T-helper 1 cell treated with Interleukin-12 subunit alpha and Interleukin-12 subunit beta and Interleukin-4 antibody, amounts not matched to agents 30 ng/mL and 1 ng/mL, for 36 hours (primary cell): ENCODE data around the gene LIMCH1. TPM values are rescaled to one million over a fixed set of nuclear protein-coding genes. Genes with fewer than 3 reads are reported as not detected.
"Not testable (repeated sequence)": the region's sequence is repeated elsewhere in the genome, so short reads cannot be mapped to it uniquely, and the experiment has no call there.

ENCODE experiments used
- intact Hi-C: fragments of 100-400 bp; cut with micrococcal nuclease; formaldehyde crosslinking; loops from one replicate; pipeline ENCODE4 v1.15.1; 2024
- total RNA-seq: library from RNA; stranded (reverse); gene quantifications from 2 replicates; pipeline ENCODE4 v1.2.3, GENCODE V29; 2022

Gene LIMCH1
- total RNA-seq, 1 donor from 2014 or later, result not detected

DNA sequence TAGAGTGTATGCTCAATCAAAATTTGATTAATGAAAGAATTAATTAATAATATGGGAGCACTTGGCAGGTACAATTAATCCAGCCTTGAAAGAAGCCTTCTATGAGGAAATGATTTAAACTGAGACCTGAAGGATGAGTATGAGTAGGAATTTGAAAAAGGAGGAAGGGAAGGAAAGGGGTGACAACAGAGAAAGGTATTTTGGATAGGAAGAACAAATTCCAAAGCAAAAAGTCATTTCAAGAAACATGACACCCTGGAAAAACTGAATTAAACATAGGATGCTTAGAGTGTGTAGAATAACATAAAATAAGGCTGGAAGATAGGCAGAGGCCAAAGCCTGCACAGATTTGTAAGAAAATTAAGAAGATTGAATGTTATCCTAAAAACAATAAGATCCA lies 180.9 kb downstream of the LIMCH1 start:
- intact Hi-C loops, result no loop called here

DNA sequence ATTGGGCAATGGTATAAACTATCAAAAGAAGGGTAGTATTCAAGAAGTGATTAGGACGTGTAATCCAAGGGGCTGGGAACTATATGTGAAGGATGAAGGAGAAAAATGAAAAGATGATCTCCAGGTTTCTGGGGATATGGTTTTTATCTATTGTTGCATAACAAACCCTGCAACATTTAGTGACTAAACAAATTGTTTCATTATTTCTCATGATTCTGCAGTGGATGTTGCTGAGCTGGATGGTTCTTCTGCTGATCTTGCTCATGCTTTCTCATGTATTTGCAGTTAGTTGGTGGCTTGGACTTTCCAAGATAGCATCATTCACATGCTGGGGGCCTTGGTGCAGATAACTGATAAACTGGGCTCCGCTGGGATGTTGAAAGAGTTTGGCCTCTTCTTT lies 181.5 kb downstream of the LIMCH1 start:
- intact Hi-C loops, result no loop called here

DNA sequence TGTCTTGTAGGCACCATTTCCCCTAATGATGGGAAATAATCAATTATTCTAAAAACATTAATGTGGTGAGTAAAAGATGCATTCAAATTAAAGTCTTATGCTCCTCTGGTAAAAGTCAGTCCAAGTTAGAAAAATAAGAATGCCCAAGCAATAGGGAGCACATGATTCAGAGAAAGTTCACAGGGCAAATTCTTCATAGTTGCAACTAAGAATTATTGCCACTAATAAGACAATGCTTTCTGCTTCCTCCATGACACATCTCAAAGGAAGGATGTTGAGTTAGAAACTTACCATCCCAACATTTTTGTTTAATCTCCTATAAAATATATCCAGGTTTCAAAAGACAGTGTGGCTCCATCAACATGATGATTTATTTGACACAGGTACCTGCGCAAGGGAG lies 184.2 kb downstream of the LIMCH1 start:
- intact Hi-C loops, result no loop called here

DNA sequence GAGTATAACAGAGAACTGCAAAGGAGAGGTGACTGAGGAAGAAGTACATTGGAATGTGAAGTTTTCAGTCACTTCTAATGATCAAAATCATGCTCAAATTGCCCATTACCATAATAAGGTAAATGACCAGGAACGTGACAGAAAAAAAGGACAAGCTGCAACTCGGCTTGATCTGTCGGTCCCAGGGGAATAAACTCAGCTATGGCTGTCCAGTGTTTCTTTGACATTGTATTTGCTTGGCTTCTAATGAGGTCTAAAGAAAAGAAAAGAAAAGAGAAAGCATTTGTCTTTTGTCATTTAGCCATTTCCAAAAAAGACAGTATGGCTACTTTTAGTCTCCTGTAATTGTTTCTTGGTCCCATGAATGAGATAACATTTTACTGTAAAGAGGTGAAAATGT lies 185.3 kb downstream of the LIMCH1 start:
- intact Hi-C loops, result no loop called here

DNA sequence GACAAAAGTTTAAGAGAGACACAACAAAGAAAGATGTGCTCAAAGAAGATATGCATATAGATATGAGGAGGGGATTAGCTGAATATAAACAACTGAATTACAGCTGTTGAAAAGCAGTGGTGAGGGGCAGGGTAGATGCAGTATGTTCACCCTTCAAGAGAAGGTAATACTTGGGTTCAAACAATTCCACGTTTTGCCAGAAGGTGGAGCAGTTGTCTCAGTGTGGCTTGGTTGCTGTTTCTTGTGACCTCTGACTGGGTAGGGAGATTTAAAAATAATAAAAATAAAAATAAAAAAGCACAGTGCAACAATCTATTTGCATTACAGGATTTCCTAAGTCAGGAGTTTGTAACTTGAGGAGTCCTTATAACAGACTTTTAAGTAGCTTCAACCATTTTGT lies 187.3 kb downstream of the LIMCH1 start:
- intact Hi-C loops, result no loop called here

DNA sequence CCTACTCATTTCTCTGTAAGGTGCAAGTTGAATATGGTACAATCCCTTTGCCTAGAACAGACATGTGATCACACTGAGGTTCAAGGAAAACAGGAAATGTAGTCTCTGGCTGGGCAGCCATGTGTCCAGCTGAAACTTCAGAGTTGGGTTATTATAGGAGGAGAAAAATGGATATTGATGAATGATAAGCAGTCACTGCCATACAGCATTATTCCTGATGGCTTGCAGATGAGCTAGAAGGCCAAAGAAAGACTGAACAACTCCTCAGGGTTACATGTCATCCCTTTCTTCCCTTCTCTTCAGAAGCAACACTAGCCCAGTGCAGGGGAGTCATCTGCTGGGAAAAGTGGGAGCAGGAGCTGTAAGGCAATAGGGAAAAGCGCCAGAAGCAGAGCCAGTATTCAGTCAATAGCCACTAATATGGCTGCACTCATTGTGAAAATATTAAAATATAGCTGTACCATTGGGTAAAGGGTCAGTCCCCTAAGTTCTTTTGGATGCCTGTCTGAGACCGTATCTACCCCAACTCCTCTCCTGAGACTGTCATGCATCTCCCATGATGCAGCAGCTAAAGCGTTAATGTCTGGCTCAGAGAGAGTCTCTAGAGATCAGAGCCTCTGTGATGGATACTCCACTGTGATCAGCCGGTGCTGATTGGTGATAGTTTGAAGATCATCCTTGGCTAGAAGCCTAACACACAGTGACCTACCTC lies 190.1 kb downstream of the LIMCH1 start:
- intact Hi-C loops, result no loop called here

DNA sequence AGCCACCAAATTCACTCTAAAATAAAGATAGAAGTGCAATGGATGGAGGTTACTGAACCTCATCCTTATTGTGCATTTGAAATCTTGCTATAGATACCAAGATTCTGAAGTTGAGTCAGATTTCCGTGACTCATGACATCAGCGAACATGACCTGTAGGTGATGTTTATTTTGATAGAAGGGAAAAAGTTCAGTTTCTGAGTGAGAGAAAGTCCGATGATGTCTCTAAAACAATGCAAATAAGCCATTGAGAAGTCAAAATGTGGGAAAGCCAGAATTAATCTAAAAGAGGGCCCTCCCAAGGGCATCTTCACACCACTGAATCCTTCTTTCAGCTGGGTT lies 190.6 kb downstream of the LIMCH1 start:
- intact Hi-C loops, result no loop called here

DNA sequence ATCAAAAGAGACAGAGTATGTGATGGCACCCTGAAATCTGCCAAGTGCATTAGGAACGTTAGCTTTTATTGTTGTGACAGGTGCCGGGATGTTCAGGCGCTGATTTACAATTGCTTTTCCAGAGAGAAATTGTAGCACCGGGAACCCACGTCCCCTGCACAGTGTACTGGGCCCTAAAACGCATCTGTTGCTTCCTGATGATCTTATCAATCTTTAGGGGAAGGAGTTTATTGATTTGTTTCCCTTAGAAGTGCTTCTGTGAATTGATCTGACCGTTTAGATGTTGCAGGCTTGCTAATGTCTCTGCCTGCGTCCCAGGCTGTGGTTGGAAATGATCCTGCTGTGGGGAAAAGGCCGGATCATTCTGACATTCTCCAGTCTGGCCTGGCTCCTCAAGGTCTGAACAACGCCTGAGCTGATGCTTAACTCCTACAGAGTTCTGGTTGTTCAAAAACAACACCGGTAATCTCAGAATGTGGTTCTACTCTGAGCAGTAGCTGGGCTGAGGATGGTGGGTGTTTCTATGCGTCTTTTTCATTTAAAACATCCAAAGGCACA lies 193.7 kb downstream of the LIMCH1 start:
- intact Hi-C loops, result no loop called here

DNA sequence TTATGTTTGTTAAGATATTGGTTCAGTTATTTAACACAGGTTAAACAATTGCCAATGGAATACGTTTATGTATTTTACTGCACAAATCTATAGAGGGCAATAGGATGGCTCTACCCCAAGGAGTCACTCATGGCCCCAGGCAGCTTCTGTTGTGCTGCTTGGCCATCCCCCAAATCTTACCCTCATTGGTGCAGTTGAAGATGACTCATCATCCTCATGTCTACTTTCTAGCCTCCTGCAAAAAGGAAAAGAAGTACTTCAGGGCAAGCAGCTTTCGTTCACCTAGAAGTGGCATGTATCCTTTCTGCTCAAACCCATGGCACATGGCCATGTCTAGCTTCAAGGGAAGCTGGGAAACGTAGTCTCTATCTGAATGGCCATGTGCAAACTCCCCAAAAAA lies 196.4 kb downstream of the LIMCH1 start:
- intact Hi-C loops, result no loop called here

DNA sequence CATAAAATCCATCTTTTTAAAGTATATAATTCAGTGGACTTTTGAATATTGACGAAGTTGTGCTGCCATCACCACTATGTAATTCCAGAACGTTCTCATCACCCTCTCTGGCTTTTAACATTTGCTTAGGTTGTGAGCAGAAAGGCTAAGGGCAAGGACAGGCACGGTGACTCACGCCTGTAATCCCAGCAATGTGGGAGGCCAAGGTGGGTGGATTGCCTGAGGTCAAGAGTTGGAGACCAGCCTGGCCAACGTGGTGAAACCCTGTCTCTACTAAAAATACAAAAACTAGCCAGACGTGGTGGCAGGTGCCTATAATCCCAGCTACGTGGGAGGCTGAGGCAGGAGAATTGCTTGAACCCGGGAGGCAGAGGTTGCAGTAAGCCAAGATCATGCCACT lies 199.5 kb downstream of the LIMCH1 start:
- intact Hi-C loops, result not testable (repeated sequence)

DNA sequence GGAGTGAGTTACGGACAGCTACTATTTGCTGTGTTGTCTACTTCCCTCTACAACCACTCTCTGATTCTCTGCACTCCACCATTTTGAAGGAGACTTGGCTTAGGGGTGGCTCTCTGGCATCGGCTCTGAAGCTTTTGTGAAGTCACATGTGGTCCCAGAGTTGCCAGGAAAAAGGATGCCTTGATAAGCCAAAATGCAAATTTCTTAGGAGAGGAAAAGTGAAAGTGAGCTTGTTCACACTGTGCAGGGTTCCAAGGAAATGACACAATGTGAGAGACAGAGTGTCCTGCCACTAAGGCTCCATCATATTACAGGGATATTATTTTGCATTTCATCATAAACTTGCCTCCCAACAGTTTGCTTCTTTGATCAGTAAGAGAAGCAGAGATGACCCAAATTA lies 203.4 kb downstream of the LIMCH1 start:
- intact Hi-C loops, result no loop called here

DNA sequence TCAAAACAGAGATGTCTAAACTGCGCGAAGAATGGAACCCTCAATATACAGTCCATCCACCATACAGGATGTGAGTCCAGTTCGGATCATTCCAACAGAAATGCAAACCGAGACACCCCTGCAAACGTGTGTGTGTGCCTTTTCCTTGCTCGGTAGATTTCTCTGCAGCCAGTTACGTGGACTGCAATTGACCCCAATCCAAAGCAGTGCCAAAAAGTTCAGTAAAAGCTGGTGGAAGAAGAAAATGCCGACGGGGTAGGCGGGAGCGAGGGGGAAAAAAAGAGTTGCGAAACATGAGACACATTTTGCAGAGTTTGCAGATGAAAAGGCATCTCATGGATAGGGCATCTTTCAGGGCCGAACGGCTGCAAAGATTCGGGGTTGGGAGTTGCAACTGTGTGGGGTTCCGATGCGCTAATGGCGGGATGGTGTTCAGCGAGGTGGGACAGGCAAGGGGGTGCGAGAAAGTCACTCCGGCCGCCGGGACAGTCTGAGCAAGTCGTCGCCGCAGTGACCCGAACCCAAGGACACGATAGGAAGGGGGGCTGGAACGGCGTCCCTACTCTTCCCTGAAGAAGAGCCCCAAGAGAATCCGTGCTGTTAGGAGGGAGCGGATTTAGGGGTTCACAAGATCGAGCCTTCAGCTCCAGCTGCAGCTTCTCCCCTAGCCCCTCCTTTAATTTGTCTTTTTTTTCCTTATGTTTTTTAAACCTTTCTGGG lies 206.8 kb downstream of the LIMCH1 start:
- intact Hi-C loops, result loop anchor here (5.0 kb wide), 1 partner anchor 653 kb away; the partner anchor contains the start of gene SHISA3

DNA sequence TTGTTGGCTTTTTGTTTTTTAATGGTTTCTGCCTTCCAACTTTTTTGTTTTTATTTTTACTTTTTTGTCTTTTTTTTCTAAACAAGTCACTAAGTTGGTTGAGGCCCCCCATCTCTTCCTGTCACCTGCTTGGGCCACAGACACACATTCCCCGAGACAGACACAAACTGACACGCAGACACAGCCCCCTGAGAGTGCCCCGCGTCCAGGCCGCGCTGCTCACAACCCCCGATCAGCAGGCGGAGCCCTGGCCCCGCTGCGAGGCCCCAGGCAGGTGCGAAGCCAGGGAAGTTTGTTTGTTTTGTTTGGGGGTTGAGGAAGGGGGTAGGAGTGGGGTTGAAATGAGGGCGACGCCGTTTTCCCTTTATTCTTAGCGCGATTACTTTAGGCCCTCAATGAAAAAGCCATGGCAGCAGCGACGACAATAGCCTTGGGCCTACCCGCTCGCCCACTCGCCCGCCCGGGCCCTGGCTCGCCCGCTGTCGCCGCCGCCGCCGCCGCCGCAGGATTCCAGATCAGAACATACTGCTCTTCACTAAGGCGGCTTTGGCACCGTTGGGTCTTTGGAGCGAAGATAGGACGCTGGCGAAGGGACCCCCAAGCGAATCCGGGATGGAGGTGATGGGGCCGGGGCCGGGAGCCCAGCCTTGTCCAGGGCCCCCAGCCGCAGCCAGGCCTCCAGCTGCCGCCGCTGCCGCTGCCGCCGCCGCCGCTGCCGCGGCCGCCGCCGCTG lies 207.5 kb downstream of the LIMCH1 start:
- intact Hi-C loops, result loop anchor here (5.0 kb wide), 1 partner anchor 652 kb away; the partner anchor contains the start of gene SHISA3

DNA sequence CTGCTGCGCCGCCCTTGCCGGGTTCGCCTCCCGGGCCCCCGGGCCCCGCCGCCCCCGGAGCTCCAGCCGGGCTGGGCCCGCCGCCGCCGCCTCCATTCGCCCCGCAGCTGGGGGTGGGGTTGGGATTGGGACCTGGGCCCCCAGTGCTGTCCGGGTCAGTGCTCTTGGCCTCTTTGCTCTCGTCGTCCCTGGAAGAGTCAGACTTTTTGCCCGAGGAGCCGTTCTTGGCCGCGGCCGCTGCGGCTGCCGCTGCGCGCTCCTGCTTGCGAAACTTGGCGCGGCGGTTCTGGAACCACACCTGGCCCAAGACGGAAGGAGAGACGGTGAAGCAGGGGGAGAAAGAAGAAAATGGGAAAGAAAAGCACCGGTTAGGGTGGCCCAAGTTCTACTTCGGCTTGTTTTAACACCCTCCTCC lies 208.1 kb downstream of the LIMCH1 start:
- intact Hi-C loops, result loop anchor here (5.0 kb wide), 1 partner anchor 651 kb away; the partner anchor contains the start of gene SHISA3

DNA sequence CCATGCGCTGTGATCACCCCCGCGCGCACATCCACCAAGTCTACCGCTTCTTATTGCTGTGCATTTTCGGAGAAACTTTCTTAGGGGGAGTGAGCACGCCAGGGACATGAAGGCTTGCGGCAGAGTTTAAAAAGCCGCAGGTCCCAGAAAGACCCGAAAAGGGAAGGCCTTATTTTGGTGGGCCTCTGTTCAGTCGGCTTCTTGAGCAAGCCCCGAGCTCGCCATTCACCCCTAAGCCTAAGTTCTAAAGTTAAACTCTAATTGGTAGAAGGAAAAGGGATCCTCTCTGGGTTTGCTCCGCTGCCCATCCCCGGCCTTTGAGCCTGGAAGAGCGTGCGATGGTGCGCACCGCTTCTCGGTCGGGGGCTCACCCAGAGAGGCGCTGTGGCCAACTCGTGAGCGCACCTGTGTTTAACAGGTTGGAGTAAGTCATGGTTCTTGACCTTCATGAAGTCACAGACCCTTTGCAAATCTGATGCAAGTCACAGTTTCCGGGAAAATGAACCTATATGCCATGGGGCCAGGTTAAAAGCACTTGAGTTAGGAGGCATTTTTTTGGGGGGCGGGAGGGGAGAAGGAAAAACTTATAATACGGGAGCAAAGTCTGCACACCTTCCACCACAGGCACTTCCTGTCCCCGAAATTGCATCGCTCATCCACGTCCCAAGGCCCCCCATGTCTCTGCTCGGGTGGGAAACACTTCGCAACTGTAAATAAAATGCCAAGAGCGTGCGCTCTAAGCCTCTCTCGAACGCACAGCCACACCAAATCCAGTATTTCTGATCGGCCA lies 208.7 kb downstream of the LIMCH1 start:
- intact Hi-C loops, result loop anchor here (5.0 kb wide), 1 partner anchor 651 kb away; the partner anchor contains the start of gene SHISA3

DNA sequence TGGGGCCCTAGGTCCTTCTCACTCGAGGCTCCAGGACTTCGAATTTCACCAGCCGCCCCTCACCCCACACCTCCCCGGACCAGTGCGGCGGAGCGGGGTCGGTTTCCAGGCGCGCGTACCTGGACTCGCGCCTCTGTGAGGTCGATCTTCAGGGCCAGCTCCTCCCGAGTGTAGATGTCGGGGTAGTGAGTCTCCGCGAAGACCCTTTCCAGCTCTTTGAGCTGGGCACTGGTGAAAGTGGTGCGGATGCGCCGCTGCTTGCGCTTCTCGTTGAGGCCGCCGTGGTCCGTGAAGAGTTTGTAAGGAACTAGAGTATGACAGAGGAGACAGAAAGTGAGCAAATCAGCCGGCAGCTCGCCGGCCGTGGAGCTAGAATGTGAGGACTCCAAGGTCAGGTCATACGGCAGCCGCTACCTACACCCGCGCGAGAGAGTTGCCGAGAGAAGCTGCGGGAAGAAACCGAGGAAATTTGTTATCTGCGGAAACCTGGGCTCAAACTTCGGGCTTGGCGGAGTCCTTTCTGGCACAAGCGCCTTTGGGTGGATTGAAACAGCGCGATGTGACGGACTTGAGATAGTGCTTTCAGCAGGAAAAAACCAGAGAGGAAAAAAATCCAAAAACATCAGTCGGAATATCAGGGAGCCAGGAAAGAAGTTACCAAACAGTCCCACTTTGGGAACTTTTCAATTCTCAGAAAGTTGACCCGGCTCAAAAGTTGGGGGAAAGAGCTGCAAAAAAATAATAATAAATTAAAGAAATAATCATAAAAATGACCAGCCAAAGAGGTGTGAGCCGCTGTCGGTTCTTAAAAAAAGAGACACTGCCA lies 209.5 kb downstream of the LIMCH1 start:
- intact Hi-C loops, result loop anchor here (1.0 to 5.0 kb wide), 2 partner anchors 133 to 650 kb away; partner anchors contain the start of gene SHISA3

DNA sequence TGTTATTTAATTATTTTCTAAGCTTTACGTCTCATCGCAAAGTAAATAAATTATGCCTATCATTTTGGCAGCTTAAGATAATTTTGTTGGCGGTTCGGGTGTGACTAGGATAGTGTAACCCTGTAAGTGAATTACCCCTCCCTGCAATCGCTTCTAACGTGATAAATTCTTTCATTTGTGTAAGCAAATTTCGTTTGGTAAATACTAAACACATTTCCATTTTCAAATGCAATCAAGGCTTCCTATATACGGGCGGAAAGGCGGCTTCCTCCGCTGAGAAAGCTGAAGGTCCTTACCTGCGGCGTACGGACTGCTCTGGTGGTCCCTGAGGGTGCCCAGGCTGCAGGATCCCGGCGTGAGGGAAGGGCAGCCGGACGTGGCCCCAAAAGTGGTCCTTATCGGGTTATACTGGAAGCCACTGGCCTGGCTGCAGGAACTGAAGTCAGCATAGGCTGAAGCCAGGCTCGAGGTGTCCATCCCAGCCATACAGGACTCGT lies 210.2 kb downstream of the LIMCH1 start:
- intact Hi-C loops, result loop anchor here (1.0 to 5.0 kb wide), 2 partner anchors 132 to 649 kb away; partner anchors contain the start of gene SHISA3

DNA sequence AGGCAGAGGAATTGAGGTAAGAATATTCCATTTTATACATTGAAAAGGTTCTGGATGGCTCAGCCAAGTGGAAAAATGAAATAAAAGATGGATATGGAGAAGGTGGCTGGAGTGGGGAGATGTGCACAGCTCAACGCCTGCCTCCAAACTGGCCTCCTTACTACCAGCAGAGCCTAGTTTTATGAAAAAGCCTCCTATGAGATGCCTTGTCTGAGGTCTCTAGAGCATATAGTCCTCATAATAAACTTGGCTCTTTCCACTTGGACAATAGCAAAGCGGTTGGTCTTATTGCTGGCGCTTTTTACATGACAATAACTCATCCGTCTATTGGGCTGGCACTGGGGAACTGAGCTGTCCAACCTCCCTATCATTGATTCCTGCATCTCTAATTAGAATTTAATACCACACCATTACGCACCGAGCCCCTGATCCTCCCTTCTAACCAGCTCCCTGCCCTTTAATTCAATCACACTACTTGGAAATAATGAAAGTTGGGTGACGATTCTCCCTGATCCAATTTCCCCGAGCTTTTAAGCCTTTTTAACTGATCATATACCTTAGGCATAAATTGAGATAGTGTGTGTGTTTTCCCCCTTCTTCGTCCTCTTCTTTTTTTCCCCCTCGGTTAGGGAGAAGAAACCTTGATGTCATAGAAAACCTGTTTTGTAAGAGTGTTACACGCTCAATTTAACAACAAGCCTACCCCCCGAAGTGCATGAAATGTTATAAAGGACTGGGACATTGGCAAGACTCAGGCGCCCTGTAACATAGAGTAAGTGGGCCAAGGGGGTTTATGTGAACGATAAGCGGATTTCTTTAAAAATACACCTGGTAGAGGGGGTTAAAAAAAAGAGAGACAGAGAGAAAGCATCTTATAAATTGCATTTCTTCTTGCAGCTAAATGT lies 210.9 kb downstream of the LIMCH1 start, which contains the start of gene PHOX2B:
Gene PHOX2B (minus strand): TSS at position 155 of the 905 bp plus-strand sequence. CDS start 115 bp downstream, at position 40.
- intact Hi-C loops, result loop anchor here (1.0 to 5.0 kb wide), 2 partner anchors 131 to 648 kb away; partner anchors contain the start of gene SHISA3
